T47D (cell line): Measurements from ENCODE around the gene TEX19.

Experiments
- DNase-seq, 2 experiments: peaks; one replicate each; pipeline versions ENCODE4 v3.0.0 to v3.0.0-alpha.2; 2011 to 2012; ENCODE audit warnings: low read depth in 1 of 2, low spot score in 1 of 2
- JUND ChIP-seq: IDR thresholded peaks from 2 replicates; pipeline ENCODE4 v1.6.1; 2012; ENCODE audit warnings: low read depth
- in situ Hi-C: cut with HindIII; loops from 2 replicates; pipeline ENCODE4 v1.10.0; 2016; ENCODE audit warnings: low sequenced_read_pairs, low pct_unique_long_range_greater_than_20kb

Gene TEX19

DNA sequence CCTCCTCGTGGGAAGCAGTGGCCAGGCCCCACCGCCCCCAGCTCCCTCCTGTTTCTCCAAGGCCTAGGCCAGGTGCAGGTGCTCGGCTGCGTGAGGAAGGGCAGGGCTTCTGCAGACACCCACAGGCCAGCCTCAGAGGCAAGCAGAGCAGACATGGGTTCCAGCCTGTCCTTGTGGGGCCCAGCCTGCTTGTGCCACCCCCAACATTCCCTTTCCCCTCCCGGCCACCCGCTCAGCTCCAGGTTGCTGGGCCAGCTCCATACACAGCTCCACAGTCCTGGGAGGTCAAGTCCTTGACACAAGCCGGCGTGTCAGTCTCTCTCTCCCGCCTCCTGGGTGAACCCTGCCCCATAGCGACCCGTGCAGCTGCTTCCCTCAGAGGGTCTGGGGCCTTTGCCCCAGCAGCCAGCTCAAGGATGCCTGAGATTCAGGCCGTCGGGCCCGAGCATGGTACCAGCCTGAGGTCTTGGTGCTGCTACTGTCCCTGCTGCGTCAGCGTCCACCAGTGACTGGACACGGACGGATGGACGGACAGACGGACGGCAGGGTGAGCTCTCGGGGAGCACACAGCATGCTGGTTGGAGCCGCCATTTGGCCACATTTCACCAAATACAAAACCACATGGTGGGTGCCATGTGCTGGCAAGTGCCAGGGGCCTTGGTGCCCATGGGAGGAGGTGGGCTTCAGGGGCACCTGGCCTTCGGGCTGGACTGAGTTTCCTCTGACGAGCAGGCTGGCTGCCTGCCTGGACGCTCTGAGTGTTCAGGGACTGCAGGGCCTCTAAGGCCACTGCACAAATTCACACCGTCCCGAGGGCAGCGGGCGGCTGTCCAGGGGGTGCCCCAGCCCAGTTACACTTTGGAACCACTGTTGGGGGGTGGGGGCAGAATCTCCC is 33.5 kb upstream of the TEX19 start:
- in situ Hi-C loops = no loop called here
- TF ChIP-seq JUND = no peak
- no peak for DNase-seq

DNA sequence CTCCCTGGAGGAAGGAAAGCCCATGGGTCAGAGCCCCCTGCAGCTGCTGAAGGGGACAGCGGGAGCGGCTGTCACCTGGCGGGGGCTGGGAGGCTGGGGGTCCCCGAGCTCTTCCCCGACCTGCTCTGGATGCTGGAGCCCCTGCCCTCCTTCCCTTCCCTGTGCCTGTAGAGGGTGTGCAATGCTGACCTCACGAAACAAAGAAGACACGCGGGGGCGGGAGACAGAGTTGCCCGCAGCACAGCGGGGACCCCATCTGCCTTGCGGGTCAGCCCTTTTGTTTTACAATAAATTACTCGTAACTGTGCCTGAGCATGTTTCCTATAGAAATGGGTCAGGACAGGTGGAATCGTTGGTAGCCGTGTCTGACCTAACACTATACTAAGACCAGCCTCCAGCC is 31.8 kb upstream of the TEX19 start:
- TF ChIP-seq JUND = no peak
- DNase-seq = no peak
- in situ Hi-C loops = no loop called here

DNA sequence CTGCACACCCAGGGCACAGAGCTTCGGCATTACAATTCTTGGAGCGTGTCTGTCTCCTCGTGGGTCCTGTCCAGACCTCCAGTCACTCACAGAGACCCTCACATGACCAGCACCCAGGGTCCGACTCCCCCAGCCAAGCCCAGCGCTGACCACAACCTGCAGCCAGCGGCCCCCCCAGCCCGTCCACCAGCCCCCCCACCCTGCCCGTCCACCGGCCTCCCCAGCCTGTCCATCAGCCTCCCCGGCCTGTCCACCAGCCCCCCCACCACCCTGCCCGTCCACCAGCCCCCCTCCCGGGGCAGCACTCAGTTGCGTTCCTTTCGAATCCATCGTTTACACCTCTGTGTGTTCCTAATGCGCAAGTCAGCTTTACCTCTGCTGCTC is 31.3 kb upstream of the TEX19 start:
- DNase-seq = no peak
- in situ Hi-C loops = no loop called here
- no peak for TF ChIP-seq JUND

DNA sequence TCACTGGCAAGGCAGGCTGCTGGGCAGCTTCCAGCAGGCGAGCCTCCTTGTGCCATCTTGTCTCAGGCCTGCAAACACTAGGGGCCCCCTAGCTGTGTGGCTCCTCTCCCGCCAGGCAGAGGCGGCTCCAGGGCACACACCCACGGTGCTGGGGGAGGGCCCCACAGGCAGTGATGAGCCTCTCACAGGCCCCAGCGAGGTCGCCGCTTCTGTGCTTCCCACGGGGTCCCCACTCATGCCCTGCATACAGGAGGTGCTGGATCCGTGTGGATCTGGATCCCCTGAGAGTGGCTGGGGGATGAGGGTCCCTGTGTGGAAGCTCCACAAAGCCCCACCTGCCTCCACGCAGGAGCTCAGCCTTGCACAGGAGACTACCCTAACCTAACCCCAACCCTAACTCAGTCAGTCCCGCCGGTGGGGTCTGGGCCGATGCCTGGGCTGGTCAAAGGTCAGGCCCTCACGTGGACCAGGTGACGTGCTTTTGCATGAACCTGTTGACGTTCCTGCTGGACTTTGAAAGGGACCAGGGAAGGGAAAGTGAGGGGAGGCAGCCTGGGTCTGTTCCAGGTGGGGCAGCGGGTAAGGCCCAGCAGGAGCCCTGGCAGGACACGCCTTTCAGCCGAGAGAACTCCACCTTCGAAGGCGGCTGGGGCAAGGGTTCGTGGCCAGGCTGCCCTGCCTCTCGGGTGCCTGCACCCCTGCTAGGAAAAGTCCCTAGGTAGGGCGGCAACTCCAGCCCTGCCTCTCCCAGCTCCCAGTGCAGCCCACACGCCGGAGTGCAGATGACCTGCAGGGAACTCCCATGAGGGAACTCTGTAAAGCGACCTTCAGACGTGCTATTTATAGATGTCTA is 30.7 kb upstream of the TEX19 start:
- TF ChIP-seq JUND = no peak
- no peak for DNase-seq
- in situ Hi-C loops = no loop called here

DNA sequence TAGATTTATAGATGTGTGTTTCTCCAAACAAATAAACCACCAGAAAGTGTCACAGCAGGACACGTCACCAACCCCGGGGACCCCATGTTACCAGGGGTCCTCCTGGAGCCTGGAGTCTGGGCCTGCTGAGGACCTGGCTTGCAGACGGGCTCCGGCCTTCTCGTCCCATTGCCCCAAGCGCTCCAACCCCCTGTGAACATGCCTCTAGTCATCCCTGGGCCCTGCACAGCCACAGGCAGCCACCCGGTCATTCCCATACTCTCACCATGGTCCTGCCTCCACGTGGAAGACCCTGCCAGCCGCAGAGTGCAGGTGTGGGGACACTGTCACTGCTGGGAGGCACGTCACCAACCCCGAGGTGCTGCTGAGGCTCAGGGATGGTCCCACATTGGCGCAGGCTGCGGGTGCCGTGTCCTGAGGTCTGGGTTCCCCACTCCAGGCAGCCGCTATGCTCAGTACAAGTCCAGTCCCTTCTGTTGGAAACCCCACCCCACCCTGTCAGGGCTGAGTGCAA is 30.0 kb upstream of the TEX19 start:
- no peak for TF ChIP-seq JUND
- in situ Hi-C loops = no loop called here
- no peak for DNase-seq

DNA sequence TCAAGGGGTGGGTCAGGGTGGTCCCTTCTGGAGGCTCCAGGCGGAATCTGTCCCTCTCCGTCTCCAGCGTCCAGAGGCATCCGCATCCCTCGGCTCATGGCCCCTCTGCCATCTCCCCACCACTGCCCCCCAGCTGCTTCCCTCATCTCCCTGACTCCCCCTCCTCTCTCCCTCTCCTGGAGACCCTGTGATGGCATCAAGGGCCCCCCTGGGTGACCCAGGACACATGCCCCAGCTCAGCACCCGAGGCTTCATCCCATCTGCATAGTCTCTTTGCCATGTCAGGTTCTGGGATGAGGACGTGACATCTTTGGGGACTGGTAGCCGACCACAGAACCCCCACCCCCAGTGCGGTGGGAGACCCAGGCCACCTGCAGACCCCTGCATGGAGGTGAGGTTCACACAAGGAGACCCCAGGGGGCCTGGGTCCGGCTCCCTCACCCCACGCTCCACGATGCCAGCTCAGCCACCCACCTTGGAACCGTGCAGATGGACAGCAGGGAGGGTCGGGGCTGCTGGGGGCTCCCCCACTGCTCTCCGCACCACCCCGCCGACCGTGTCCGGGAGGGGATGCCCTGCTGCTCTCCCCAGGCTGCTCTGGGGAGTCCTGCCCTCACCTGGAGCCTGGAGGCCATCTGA is 29.2 kb upstream of the TEX19 start:
- no peak for DNase-seq
- TF ChIP-seq JUND = no peak

DNA sequence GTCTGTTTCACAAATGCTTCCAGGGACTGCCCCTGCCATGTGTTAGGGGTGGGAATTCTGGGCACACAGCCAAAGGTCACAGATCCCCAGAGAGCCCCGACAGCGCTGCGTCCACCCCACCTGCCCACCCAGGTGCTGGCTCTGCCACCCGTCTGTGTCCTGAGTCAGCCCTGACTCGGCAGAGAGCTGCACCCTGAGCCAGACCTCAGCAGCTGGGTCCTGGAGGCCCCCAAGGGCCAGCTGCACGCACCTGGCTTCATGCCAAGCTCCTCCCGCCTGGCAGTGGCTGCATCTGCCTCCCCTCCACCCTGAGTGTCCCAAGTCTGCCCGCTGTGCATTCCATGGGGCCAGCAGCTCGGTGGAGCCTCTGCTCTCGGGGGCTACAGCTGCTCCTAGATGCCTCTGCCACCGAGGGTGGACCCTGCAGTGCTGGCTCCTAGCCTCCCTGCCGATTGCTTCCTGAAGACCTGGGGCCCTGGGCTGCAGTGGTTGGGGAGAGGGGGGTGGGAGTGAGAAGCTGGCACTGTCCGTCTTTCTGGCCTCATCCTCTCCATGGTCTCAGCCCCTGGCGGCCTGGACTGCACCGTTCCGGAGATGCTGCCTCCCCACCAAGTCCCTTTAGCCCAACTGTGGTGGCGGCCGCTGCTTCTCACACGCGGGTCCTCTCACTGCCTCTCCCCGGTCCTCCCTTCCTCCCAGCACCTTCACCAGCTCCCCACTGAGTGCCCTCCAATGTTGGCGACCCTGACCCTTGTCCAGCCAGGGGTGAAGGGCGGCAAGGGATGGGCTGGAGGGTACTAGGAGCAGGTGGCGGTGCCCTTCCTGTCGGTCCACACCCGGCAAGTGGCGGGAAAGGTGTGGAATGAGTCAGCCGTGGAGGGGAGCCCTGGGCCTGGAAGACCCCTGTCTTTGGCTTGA is 28.5 kb upstream of the TEX19 start:
- no peak for TF ChIP-seq JUND
- DNase-seq = no peak
- in situ Hi-C loops = no loop called here

More for the DNA sequence above, 29.2 kb upstream of the TEX19 start:
- in situ Hi-C loops = no loop called here

DNA sequence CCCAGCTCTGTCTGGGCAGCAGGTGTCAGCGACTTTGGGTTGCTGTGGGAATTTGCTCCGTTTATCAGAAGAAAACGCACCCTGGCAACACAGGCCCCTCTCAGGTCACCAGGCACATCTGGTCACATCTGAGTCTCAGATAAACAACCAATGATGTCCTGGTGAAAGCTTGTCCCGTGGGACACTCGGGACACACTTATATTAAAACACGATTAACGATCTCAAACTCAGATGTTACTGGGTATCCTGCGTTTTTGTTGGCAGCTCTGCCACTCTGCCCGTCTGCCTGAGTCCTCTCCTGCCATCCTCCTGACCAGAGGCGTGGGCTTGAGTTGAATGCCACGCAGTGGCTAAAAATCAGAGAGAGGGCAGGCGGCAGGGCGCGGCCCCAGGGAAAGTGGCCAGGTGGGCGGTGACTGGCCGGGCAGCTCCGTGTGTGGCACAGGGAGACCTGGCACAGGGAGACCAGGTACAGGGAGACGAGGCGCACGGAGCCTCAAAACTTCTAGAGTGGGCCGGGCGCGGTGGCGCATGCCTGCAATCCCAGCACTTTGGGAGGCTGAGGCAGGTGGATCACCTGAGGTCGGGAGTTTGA is 27.6 kb upstream of the TEX19 start:
- in situ Hi-C loops = no loop called here
- TF ChIP-seq JUND = no peak
- DNase-seq = no peak

DNA sequence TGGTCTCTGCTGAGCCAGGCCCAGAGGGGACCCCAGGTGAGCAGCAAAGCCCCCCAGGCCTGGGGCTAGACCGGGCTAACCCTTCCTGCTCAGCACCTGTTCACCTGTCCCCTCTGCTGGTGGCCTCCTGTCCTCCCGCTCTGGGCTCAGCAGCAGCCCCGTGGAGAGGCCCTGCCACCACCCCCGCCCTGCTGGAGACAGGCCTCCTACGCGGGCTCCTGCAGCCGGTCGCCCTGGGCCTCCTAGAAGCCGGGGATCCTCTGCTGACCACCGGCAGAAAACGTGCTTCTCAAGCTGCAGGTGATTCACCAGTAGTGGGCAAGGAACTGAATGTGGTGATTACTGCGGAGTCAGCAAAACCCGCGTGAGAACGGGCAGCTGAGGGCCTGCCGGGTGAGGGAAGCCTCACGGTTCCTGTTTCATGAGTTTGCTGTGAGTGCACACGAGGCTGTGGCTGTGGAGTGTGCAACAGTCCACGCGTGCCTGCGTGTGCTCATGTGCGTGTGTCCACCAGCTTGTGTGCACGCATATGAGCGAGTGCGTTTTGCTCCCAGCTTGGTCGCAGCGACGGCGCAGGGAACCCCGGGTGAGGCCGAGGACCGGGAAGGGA is 26.3 kb upstream of the TEX19 start:
- peak; percentile 65 to 75 for DNase-seq
- no peak for TF ChIP-seq JUND
- in situ Hi-C loops = no loop called here

DNA sequence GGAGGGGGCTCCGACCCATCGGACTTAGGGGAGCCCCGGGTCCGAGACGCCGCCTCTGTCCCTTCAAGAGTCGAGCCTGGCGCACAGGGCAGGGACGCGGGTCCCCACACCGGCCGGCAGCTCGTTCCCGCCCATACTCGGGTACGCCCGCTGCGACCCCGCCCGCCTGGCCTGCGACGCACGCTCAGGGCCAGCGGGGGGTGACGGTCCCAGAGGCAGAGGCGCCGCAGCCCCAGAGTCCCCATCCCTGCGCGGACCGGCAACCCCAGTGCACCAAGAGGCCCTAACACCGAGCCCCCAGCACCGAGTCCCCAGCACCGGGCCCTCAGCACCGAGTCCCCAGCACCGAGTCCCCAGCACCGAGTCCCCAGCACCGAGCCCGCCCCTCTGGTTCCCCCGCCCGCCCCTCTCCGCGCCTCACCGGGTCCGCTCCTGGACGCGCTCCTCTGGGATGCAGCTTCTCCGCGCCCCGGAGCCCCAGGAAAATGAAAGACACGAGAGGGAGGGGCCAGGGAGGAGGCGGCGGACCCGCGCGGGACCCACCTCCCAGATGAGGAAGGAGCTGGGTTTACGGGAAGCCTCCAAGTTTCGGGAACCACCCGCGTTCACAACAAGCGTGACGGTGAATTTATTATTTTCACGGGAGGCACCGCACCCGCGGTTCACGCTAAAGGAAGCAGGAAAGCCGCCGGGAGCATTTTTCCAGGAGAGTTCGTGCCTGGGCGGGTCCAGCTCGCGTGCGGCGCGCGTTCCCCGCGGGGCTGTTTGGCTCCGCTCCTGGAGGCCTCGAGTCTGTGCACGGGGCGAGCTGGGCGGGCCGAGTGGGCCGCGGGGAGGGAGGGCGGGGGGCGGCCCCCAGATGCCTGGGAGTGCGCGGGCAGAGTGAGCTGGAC is 25.5 kb upstream of the TEX19 start, which contains the start of gene SECTM1:
TSS of gene SECTM1 (minus strand) at position 488 of the 893 bp plus-strand sequence. CDS start 6,526 bp downstream, outside the sequence.
- no peak for TF ChIP-seq JUND
- DNase-seq = peak; percentile 69 to 82
- in situ Hi-C loops = no loop called here
